ENCODE data around the gene HIPK4.

DNA sequence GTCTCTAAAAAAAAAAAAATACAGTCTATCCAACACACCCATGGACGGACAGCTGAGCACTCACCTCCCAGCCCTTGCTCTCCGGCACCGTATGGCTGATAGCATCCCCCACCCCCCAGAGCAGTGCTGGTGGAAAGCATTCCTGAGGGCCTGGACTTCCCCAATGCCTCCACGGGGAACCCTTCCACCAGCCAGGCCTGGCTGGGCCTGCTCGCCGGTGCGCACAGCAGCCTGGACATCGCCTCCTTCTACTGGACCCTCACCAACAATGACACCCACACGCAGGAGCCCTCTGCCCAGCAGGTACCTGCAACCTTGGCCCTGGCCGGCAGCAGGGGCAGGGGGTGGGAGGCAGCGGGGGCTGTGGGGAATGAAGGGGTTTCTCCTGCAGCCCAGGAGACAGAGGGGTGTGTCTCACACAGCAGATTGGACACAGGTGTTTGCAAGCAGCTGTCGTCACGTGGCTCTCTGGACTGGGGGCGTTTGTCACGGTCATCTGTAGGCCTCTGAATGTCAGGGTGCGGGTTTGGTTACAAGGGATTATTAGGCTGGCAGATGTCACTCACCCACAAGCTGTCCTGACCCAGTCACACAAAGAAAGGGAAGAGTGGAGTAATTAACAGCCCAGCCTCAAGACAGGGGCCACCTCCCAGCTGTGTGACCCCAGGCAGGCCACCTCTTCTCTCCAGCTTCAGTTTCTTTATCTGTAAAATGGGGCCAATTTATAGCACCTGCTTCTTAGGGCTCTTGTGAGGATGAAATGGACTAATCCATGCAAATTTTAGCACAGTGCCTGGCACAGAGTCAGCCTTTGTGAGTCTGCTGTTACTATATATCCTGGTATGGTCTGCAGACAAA is 22.2 kb downstream of the HIPK4 start:
- TF ChIP-seq, protein P1, sequence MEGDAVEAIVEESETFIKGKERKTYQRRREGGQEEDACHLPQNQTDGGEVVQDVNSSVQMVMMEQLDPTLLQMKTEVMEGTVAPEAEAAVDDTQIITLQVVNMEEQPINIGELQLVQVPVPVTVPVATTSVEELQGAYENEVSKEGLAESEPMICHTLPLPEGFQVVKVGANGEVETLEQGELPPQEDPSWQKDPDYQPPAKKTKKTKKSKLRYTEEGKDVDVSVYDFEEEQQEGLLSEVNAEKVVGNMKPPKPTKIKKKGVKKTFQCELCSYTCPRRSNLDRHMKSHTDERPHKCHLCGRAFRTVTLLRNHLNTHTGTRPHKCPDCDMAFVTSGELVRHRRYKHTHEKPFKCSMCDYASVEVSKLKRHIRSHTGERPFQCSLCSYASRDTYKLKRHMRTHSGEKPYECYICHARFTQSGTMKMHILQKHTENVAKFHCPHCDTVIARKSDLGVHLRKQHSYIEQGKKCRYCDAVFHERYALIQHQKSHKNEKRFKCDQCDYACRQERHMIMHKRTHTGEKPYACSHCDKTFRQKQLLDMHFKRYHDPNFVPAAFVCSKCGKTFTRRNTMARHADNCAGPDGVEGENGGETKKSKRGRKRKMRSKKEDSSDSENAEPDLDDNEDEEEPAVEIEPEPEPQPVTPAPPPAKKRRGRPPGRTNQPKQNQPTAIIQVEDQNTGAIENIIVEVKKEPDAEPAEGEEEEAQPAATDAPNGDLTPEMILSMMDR (conservative IDR thresholded peaks at IDR 0.05; ENCODE audit: low read depth, low read length) = no peak
- TF ChIP-seq POLR2A (IDR thresholded peaks at IDR 0.05; ENCODE audit: low read depth, low read length) (no peak), MAFK (IDR thresholded peaks at IDR 0.05; ENCODE audit: low read depth, low read length) (no peak), SMC3 (IDR thresholded peaks at IDR 0.05; ENCODE audit: low read depth, low read length) (no peak), RCOR1 (IDR thresholded peaks at IDR 0.05; ENCODE audit: insufficient replicate concordance, low read length) (no peak), RFX5 (IDR thresholded peaks at IDR 0.05; ENCODE audit: low read depth, low read length) (no peak), CEBPB (IDR thresholded peaks at IDR 0.05; ENCODE audit: low read depth, low read length) (no peak), CHD1 (IDR thresholded peaks at IDR 0.05; ENCODE audit: low read depth, low read length) (no peak), RAD21 (IDR thresholded peaks at IDR 0.05; ENCODE audit: low read length) (no peak), FOS (IDR thresholded peaks at IDR 0.05; ENCODE audit: low read depth, low read length) (no peak), MAZ (IDR thresholded peaks at IDR 0.05; ENCODE audit: borderline replicate concordance, low read depth, low read length) (no peak)
- TF ChIP-seq, protein P2, sequence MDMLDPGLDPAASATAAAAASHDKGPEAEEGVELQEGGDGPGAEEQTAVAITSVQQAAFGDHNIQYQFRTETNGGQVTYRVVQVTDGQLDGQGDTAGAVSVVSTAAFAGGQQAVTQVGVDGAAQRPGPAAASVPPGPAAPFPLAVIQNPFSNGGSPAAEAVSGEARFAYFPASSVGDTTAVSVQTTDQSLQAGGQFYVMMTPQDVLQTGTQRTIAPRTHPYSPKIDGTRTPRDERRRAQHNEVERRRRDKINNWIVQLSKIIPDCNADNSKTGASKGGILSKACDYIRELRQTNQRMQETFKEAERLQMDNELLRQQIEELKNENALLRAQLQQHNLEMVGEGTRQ (IDR thresholded peaks at IDR 0.05; ENCODE audit: low read depth, low read length) = no peak
- TF ChIP-seq, protein P3, sequence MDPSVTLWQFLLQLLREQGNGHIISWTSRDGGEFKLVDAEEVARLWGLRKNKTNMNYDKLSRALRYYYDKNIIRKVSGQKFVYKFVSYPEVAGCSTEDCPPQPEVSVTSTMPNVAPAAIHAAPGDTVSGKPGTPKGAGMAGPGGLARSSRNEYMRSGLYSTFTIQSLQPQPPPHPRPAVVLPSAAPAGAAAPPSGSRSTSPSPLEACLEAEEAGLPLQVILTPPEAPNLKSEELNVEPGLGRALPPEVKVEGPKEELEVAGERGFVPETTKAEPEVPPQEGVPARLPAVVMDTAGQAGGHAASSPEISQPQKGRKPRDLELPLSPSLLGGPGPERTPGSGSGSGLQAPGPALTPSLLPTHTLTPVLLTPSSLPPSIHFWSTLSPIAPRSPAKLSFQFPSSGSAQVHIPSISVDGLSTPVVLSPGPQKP (IDR thresholded peaks at IDR 0.05; ENCODE audit: borderline replicate concordance, low read depth, low read length) = no peak

Data from IMR-90 (cell line).